Uterus (tissue), 2 donors: ENCODE data around the gene LIPM.

Source experiments
- CTCF ChIP-seq, 4 experiments: fragments of 200-600 bp in 2 of 4; fragments of 450-650 bp in 2 of 4; sonication (generic) in 2 of 4; IDR thresholded peaks; one replicate each; pipeline ENCODE4 v1.5.1; 2016 to 2019; ENCODE audit warnings: antibody characterized with exemption in 4 of 4, mild to moderate bottlenecking in 2 of 4, moderate library complexity in 1 of 4
- POLR2A ChIP-seq, 2 donors: fragments of 450-650 bp; IDR thresholded peaks; one replicate each; pipeline ENCODE4 v1.6.1; 2016; ENCODE audit warnings: antibody characterized with exemption in 2 of 2, mild to moderate bottlenecking in 1 of 2, moderate library complexity in 1 of 2

- TF ChIP-seq CTCF (IDR thresholded peaks at IDR 0.05) (no peak), POLR2A (IDR thresholded peaks at IDR 0.05) (no peak)
Measured at GRCh38 chr10:88788924-88789323, 13.6 kb upstream of the LIPM start.
